ENCODE data around the gene P4HB.

The P4HB gene

GRCh38 chr17:81895400-81895799 lies 35.1 kb upstream of the P4HB start:
- DNase-seq = no peak

- DNase-seq = no peak
These were observed 30.9 kb upstream of the P4HB start for GRCh38 chr17:81891303-81891552.

GRCh38 chr17:81890447-81891302 lies 30.3 kb upstream of the P4HB start:
- DNase-seq = no peak

DNA sequence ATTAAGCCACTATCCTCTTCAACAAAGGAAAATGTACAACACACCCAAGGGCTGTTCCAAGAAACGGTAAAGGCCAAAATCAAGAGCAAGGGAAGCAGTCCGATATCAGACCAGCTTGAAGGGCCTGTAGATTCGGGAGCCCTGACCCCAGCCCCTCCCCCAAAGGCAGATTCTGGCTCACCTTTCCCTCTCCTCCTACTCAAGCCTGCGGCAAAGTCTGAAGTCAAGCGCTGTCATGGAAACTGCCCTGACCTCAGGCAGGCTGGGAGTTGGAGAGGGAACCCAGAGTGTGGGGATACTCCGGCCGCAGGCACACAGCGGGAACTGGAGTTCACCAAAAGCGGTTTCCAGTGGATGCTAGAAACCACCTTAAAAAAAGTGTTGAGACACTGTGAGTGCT lies 29.3 kb upstream of the P4HB start:
- DNase-seq = no peak

GRCh38 chr17:81888988-81889595 lies 28.8 kb upstream of the P4HB start:
- DNase-seq = no peak

- DNase-seq = no peak
These were observed 28.0 kb upstream of the P4HB start for GRCh38 chr17:81888105-81888987.

- no peak for DNase-seq
These were observed 25.7 kb upstream of the P4HB start for GRCh38 chr17:81885869-81886548.

GRCh38 chr17:81885454-81885853 lies 25.1 kb upstream of the P4HB start:
- DNase-seq = no peak

DNA sequence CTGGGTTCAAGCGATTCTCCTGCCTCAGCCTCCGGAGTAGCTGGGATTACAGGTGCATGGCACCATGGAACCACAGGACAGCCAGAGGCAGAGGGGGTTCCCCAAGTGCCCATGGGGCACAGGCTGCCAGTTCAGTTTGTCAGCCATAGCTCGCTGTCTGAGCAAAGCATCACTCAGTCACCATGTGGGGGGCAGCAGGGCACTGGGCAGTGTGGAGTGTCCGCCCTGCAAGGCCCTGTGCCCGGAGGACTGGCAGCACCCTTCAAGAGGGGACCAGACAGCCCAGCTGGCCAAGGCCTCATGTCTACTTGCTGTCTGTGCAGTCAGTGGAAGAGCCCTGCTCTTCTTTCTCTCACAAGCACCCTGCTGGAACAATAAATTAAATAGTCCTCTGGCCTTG lies 24.6 kb upstream of the P4HB start:
- no peak for DNase-seq

GRCh38 chr17:81884520-81884919 lies 24.2 kb upstream of the P4HB start:
- no peak for DNase-seq

DNA sequence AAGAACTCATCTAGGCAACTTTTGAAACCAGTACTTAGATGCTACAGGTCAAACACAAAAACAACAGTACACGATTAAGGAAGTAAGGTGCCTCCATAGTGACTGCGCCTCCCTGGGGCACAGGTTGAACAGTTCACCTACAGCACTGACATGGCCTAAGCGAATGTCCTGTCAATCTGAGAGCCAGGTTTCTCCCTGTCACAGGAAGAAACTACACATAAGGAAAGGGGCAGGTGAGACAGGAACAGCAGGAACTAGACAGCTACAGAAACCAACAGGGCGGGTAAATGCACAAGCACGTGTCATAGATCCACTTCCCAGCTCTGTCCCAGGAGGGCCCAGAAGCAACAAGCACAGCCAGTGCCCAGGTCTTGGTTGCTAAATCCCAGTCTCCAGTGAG lies 18.8 kb upstream of the P4HB start:
- DNase-seq = no peak

DNA sequence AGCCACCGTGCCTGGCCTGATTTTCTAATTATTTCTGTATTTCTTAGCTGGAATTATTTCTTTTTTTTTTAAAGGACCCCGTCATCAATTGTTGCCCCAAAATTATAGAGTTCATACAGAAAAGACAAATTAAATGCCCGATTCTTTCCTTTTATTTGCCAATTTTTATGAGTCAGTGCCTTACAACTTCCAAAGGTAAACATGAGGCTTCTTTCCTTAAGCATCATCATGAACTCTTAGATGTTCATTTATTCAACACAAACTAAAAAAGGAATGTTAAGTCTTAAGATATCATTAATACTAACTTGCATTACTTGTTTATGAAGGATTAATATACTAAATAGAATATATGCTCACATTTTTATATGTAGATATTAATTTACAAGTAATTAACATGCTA lies 18.0 kb upstream of the P4HB start:
- no peak for DNase-seq

GRCh38 chr17:81877569-81877968 lies 17.2 kb upstream of the P4HB start:
- DNase-seq = no peak

DNA sequence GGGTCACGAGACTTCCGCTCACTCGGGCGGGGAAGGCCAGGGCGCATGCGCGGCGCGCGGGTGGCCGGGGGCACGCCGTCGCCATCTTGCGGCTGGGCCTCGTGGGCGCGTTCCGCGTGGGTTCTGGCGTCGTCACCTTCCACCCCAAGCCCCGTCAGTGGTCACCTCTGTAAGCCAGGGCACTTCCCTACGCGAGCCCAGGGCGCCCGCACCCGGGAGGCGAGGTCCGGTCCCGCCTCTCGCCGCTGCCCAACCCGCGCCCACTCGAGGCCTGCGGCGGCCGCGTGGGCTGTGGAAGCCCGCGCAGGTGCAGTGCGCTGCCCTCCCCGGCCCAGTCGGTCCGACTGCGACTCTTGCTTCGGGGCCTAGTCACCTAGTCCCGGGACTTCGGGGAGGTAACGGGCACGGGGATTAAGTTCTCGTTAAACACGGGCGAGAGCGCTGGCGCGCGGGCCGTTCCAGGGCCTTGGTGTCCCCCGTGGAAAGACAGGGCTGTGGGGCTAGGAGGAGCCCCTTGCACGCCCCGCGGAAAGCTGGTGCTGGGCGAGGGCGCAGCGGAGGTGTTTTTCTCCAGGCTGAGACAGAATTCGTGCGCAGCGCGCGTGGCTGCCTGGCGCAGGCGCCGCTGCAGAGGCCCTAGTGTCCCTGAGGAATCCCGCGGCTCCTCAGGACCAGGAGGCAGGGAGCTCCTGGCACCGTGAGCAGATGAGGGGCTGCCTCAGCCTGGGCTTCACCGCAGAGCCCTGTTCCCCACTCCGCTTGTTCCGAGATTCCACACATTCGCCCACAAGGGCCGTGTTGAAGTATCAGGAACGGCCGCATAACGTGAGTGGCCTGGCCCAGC lies 11.3 kb upstream of the P4HB start:
- DNase-seq = peak; percentile 65 to 88

DNA sequence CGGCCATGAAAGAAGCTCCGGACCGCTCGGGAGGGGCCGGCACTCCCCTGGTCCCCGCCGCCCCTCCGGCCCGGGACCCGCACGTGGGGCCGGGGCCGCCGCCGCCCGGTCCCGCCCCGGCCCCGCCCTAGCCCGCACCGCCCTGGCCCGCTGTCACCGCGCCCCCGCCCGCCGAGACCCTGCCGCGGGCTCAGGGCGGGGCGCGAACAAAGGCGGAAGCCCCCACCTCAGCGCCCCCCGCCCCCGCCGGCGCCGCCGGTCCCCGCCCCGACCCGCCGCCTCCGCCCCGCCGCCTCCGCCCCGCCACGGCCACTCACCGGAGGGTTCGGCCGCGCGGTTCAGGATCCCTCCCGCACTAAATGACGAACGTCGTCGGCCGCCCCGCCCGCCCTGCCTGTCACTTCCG lies 10.6 kb upstream of the P4HB start, which contains the start of gene ARHGDIA:
ARHGDIA (minus strand) TSS at position 357 of the 406 bp plus-strand sequence. CDS start 1,407 bp downstream, outside the sequence.
- peak in 1 of 2 experiments; percentile 87 for DNase-seq

DNA sequence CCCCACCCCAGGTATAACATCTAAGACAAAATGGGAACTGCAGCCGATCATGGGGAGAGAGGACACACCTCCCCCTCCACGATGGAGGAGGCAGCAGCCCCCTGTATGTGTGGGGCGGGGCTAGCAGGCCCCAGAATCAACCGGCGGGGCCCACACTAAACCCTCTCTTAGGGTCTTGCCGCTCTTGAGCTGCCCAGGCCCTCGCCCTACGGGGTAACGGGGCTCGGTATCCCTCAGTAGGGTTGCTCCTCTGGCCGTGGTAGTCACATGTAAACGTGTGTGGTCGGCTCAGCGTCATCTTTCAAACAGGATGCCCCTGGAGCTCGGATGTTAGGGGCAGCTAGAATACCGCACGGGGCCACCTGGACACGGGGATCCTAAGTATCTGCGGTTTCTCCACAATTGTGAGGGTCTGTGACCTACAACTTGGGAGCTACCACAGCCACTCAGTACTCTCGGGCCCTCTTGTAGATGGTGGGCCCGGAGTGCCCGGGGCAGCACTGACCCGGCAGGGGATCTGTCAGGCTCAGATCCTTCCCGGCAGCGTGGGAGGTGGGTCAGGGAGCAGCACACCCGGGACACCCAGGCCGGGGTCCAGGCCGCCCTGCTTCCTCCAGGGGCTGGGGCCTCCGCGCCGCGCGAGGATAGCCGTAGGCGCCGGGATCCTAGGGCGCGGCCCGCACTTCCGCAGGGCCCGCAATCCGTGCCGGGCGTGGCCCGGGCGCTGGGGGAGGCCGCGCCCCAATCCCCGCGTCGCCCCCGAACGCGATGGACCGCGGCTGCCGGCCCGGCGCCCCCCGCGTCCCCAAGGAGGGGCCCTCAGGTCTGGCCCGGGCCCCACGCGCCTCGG lies 10.0 kb upstream of the P4HB start:
- peak; percentile 32 to 47 for DNase-seq

- DNase-seq = peak; percentile 33 to 36
These were observed 9.1 kb upstream of the P4HB start for GRCh38 chr17:81869221-81870130.

- DNase-seq = no peak
These were observed 8.4 kb upstream of the P4HB start for GRCh38 chr17:81868674-81869220.

- DNase-seq = no peak
These were observed 7.8 kb upstream of the P4HB start for GRCh38 chr17:81867991-81868673.

Measured in Kasumi-1 (cell line).